Tongue (tissue), 2 donors: ENCODE results near the gene TUFT1. TPM values are rescaled to one million over a fixed set of nuclear protein-coding genes. Genes with fewer than 3 reads are reported as not detected.

Source experiments
- DNase-seq: peaks from one replicate; pipeline ENCODE4 v3.0.0-alpha.2; 2015
- total RNA-seq: library from RNA; depleted of rRNA; stranded (reverse); fragments of >200 nt; gene quantifications from one replicate; pipeline ENCODE4 v1.2.3, GENCODE V29; 2014

Gene TUFT1
- 21.1 TPM for total RNA-seq

GRCh38 chr1:151540021-151540981 is at the start of gene TUFT1:
Gene TUFT1, plus strand, starts transcription at chr1:151540309. Its CDS starts 58 bp downstream, at chr1:151540367.
- peak; percentile 97 for DNase-seq

GRCh38 chr1:151491641-151492040 is 48.5 kb upstream of the TUFT1 start:
- DNase-seq = no peak

- no peak for DNase-seq
These were observed 48.0 kb upstream of the TUFT1 start for GRCh38 chr1:151492120-151492519.

GRCh38 chr1:151493042-151493441 is 47.1 kb upstream of the TUFT1 start:
- no peak for DNase-seq

GRCh38 chr1:151494741-151495281 is 45.3 kb upstream of the TUFT1 start:
- peak; percentile 59 for DNase-seq

- DNase-seq = no peak
These were observed 44.8 kb upstream of the TUFT1 start for GRCh38 chr1:151495316-151495715.

- DNase-seq = no peak
These were observed 40.7 kb upstream of the TUFT1 start for GRCh38 chr1:151499365-151499764.

- DNase-seq = no peak
These were observed 40.2 kb upstream of the TUFT1 start for GRCh38 chr1:151499930-151500329.

GRCh38 chr1:151501474-151501873 is 38.6 kb upstream of the TUFT1 start:
- DNase-seq = no peak

GRCh38 chr1:151502035-151502700 is 37.9 kb upstream of the TUFT1 start:
- no peak for DNase-seq

- no peak for DNase-seq
These were observed 37.0 kb upstream of the TUFT1 start for GRCh38 chr1:151502859-151503780.

GRCh38 chr1:151504252-151504651 is 35.9 kb upstream of the TUFT1 start:
- DNase-seq = no peak

GRCh38 chr1:151504759-151505158 is 35.4 kb upstream of the TUFT1 start:
- no peak for DNase-seq

GRCh38 chr1:151508833-151509232 is 31.3 kb upstream of the TUFT1 start:
- DNase-seq = no peak

- DNase-seq = no peak
These were observed 30.6 kb upstream of the TUFT1 start for GRCh38 chr1:151509350-151510019.

- DNase-seq = no peak
These were observed 30.1 kb upstream of the TUFT1 start for GRCh38 chr1:151510020-151510405.

GRCh38 chr1:151510614-151510956 is 29.5 kb upstream of the TUFT1 start:
- DNase-seq = no peak

- peak; percentile 96 for DNase-seq
These were observed 29.0 kb upstream of the TUFT1 start, which contains the start of gene CGN for GRCh38 chr1:151510957-151511635. Gene CGN, plus strand, starts transcription at chr1:151511387. Its CDS starts 7,133 bp downstream, at chr1:151518520.

- DNase-seq = peak; percentile 44
These were observed 28.4 kb upstream of the TUFT1 start for GRCh38 chr1:151511636-151512215.

GRCh38 chr1:151512326-151512725 is 27.8 kb upstream of the TUFT1 start:
- DNase-seq = no peak
